ENCODE measurements around the gene MRPL17. TPM values are rescaled to one million over a fixed set of nuclear protein-coding genes. Genes with fewer than 3 reads are reported as not detected.

The MRPL17 gene
- polyA plus RNA-seq, 3 donors = 8.0 to 14.0 (median 12.8) TPM

DNA sequence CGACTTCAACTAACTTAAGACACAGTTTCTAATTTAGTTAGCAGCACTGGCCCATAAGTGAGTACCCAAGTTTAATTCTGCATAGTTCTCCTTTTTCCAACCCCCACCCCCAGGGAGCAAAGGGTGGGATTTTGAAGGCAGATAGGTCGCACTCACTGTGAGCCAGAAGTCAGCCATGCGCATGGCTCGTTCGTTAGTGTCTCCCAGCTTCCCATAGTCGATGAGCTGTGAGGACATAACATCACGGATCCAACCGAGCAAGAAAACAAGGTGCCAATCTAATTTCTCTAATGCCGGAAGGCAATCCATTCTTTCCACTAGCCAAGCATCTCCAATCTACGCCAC lies 577 bp downstream of the MRPL17 start:
- 0% methylated on average over 9 of the region's 10 CpGs for WGBS (ENCODE audit: insufficient coverage)

GRCh38 chr11:6681949-6682348 lies 1.2 kb downstream of the MRPL17 start:
- peak overlapping the region; percentile 94 for H2AFZ ChIP-seq (ENCODE audit: insufficient read depth, low read depth, low read length, poor library complexity, severe bottlenecking)
- H3K27ac ChIP-seq (ENCODE audit: low read depth in 1 of 2, low read length in 2 of 2) = peak overlapping the region in 1 of 2 donors; percentile 85
- no peak overlapping the region for H3K27ac Mint-ChIP-seq
- peaks cover 13 to 17% of the 10 kb centered on the region in 2 donors for H3K36me3 Mint-ChIP-seq
- intact Hi-C loops (cut with micrococcal nuclease) = loop anchor here (2.0 to 10.0 kb wide), 4 partner anchors 80 to 447 kb away; partner anchors contain the start of genes ILK (in 2 of the 2), RRP8 (in 2 of the 2), ARFIP2 (in 1 of the 2) and CNGA4 (in 1 of the 2)
- H3K9ac ChIP-seq (ENCODE audit: insufficient read depth, low read length, poor library complexity, severe bottlenecking) = peak overlapping the region; percentile 71
- peaks cover 5% of the 10 kb centered on the region for H4K20me1 ChIP-seq (ENCODE audit: insufficient read depth, low read length)
- H3K4me3 ChIP-seq (replicated peaks in 1 of 3; ENCODE audit: low read depth in 2 of 3, low read length in 3 of 3) = peak overlapping the region in 1 of 3 experiments; percentile 96
- H3K4me1 ChIP-seq (ENCODE audit: control insufficient read depth in 1 of 2, insufficient read depth in 2 of 2, low read length in 2 of 2) = peaks cover 16 to 19% of the 10 kb centered on the region in 2 donors
- peaks cover 0 to 1% (median 0%) of the 10 kb centered on the region in 7 donors for H3K9me3 Mint-ChIP-seq
- peak overlapping the region; percentile 93 for H3K4me2 ChIP-seq (replicated peaks; ENCODE audit: extremely low read depth, low read length, poor library complexity, severe bottlenecking)
- peaks cover 25% of the 10 kb centered on the region for H3K79me2 ChIP-seq (ENCODE audit: insufficient read depth, low read length)
- WGBS (ENCODE audit: insufficient coverage) = 60% methylated on average over 1 of the region's 5 CpGs
- H3K27me3 ChIP-seq (ENCODE audit: control insufficient read depth in 2 of 2, insufficient read depth in 2 of 2, low read length in 2 of 2) = no peaks in the 10 kb centered on the region
- peak overlapping the region in 1 of 2 donors; percentile 99 for H3K4me3 Mint-ChIP-seq
- no peak for DNase-seq
- H3K27me3 Mint-ChIP-seq (ENCODE audit: low read depth in 3 of 3) = peaks cover 1 to 3% (median 3%) of the 10 kb centered on the region in 3 donors
- no peaks in the 10 kb centered on the region for H3K9me3 ChIP-seq (replicated peaks in 1 of 2; ENCODE audit: control insufficient read depth in 1 of 2, insufficient read depth in 1 of 2, low read length in 2 of 2)
- peaks cover 18% of the 10 kb centered on the region for H3K4me1 Mint-ChIP-seq
- H3K36me3 ChIP-seq (replicated peaks in 1 of 2; ENCODE audit: control insufficient read depth in 1 of 2, insufficient read depth in 2 of 2, low read length in 2 of 2) = peaks cover 0 to 13% of the 10 kb centered on the region in 2 donors
- TF ChIP-seq, protein P1, sequence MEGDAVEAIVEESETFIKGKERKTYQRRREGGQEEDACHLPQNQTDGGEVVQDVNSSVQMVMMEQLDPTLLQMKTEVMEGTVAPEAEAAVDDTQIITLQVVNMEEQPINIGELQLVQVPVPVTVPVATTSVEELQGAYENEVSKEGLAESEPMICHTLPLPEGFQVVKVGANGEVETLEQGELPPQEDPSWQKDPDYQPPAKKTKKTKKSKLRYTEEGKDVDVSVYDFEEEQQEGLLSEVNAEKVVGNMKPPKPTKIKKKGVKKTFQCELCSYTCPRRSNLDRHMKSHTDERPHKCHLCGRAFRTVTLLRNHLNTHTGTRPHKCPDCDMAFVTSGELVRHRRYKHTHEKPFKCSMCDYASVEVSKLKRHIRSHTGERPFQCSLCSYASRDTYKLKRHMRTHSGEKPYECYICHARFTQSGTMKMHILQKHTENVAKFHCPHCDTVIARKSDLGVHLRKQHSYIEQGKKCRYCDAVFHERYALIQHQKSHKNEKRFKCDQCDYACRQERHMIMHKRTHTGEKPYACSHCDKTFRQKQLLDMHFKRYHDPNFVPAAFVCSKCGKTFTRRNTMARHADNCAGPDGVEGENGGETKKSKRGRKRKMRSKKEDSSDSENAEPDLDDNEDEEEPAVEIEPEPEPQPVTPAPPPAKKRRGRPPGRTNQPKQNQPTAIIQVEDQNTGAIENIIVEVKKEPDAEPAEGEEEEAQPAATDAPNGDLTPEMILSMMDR (IDR thresholded peaks at IDR 0.05) = no peak

More for the DNA sequence above, 577 bp downstream of the MRPL17 start:
- no peak for DNase-seq
- TF ChIP-seq, protein P1 (IDR thresholded peaks at IDR 0.05) = no peak
- Mint-ChIP-seq H3K9me3 (peaks cover 0 to 4% (median 0%) of the 10 kb centered on the region in 7 donors), H3K4me3 (peak overlapping the region; percentile 97 to 99), H3K27ac (peak overlapping the region in 6 of 7 donors; percentile 88 to 99 (median 96)), H3K27me3 (ENCODE audit: low read depth in 3 of 3) (peaks cover 1 to 6% (median 5%) of the 10 kb centered on the region in 3 donors), H3K36me3 (peaks cover 13 to 17% of the 10 kb centered on the region in 2 donors), H3K4me1 (peaks cover 18% of the 10 kb centered on the region)
- peak overlapping the region; percentile 85 to 93 for H3K27ac ChIP-seq (ENCODE audit: low read depth in 1 of 2, low read length in 2 of 2)
- H3K4me3 ChIP-seq (replicated peaks in 1 of 3; ENCODE audit: low read depth in 2 of 3, low read length in 3 of 3) = peak overlapping the region; percentile 64 to 96 (median 95)
- H3K9ac ChIP-seq (ENCODE audit: insufficient read depth, low read length, poor library complexity, severe bottlenecking) = peak overlapping the region; percentile 71
- H3K4me1 ChIP-seq (ENCODE audit: control insufficient read depth in 1 of 2, insufficient read depth in 2 of 2, low read length in 2 of 2) = peaks cover 16 to 19% of the 10 kb centered on the region in 2 donors
- peaks cover 5% of the 10 kb centered on the region for H4K20me1 ChIP-seq (ENCODE audit: insufficient read depth, low read length)
- H2AFZ ChIP-seq (ENCODE audit: insufficient read depth, low read depth, low read length, poor library complexity, severe bottlenecking) = peak overlapping the region; percentile 94
- no peaks in the 10 kb centered on the region for H3K27me3 ChIP-seq (ENCODE audit: control insufficient read depth in 2 of 2, insufficient read depth in 2 of 2, low read length in 2 of 2)
- peaks cover 25% of the 10 kb centered on the region for H3K79me2 ChIP-seq (ENCODE audit: insufficient read depth, low read length)
- intact Hi-C loops (cut with micrococcal nuclease) = loop anchor here (2.0 to 10.0 kb wide), 4 partner anchors 80 to 448 kb away; partner anchors contain the start of genes ILK (in 2 of the 2), RRP8 (in 2 of the 2), ARFIP2 (in 1 of the 2) and CNGA4 (in 1 of the 2)
- H3K4me2 ChIP-seq (replicated peaks; ENCODE audit: extremely low read depth, low read length, poor library complexity, severe bottlenecking) = peak overlapping the region; percentile 93
- no peaks in the 10 kb centered on the region for H3K9me3 ChIP-seq (replicated peaks in 1 of 2; ENCODE audit: control insufficient read depth in 1 of 2, insufficient read depth in 1 of 2, low read length in 2 of 2)
- peaks cover 0 to 13% of the 10 kb centered on the region in 2 donors for H3K36me3 ChIP-seq (replicated peaks in 1 of 2; ENCODE audit: control insufficient read depth in 1 of 2, insufficient read depth in 2 of 2, low read length in 2 of 2)

Measured in CD14-positive monocyte (primary cell).